ENCODE data around the gene TRAF1.

The TRAF1 gene

DNA sequence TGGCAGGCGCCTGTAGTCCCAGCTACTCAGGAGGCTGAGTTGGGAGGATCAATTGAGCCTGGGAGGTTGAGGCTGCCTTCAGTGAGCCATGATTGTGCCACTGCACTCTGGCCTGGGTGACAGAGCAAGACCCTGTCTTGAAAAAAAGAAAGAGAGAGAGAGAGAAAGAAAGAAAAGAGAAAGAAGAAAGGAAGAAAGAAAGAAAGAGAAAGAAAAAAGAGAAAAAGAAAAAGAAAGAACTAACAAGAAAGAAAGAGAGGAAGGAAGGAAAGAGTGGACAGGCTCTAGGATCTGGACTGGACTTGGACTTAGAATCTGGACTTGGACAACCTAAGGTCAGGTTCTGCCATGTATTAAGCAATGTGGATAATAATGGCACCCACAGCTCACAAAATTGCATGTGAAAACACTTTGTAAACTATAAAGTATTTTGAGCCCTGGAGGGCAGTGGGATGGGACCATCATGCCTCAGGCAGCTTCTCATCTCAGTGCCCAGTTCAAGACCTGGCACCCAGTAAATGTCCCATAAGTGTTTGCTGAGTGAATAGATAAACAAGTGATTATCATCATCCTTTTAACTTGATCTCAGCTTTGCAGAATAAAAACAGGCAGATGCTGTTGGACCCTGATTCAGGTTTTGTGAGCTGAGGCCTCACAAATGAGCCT lies 36.9 kb downstream of the TRAF1 start:
- DNase-seq (ENCODE audit: low read depth): no peak

- no peak for DNase-seq (ENCODE audit: low read depth)
Observed at GRCh38 chr9:120888626-120889025, 38.0 kb downstream of the TRAF1 start.

GRCh38 chr9:120886490-120886967 lies 40.1 kb downstream of the TRAF1 start:
- no peak for DNase-seq (ENCODE audit: low read depth)

DNA sequence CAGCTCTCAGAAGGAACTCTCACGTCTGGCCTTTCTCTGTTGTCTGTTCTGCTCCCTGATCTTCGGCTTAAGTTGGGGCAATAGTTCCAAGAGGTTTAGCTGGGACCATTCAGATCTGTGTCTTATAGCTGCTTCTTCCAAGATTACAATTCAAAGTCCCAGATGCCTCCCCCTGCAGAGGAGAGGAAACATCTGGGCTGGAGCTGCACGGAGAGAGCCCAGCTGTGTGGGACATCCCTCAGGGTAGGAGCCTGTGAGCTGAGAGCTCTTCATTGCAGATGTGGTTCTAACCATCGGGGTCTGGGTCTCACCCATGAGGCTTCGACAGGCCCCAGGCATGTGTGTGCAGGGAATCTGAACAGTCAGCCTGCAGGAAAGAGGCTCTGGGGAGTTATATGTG lies 40.6 kb downstream of the TRAF1 start:
- no peak for DNase-seq (ENCODE audit: low read depth)

DNA sequence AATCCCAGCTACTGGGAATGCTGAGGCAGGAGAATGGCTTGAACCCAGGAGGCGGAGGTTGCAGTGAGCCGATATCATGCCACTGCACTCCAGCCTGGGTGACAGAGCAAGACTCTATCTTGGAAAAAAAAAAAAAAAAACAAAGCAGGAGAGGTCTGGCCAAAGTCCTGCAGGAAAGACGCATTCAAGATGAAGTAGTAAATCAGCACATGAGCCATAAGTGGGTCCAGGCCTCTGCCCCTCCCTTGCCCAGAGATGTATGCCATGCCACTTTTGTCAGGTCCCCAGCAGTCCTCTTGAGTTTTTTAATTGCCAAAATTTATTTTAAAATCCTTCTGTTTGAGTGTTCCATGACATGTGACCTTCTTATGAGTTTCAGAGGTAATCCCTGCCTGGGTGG lies 41.1 kb downstream of the TRAF1 start:
- no peak for DNase-seq (ENCODE audit: low read depth)

GRCh38 chr9:120883608-120883996 lies 43.0 kb downstream of the TRAF1 start:
- no peak for DNase-seq (ENCODE audit: low read depth)

DNA sequence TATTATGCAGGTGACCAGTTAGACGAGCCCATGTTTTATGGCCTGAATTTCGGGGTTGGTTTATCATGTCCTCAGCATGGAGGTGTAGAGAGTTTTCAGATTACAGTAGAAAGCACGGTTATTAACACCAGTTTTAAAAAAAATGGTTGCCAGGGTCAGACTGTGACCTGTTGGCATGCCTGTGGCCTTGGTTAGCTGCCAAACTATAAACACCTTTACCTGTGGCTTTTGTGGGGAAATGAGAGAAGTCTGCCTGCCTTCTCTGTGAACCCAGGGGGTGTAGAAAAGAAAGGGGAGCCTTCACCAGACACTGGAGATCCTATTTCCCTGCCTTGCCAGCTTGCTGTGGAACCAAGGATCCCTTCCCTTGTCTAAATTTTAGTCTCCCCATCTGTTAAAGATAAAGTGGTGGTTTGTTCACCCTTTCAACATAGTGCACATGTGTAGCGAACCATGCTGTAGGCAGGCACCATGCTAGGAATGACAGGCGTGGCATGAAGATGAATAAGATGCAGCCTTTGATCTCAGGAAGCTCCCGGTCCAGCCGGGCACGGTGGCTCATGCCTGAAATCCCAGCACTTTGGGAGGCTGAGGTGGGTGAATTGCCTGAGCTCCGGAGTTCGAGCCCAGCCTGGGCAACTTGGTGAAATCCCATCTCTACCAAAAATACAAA lies 43.5 kb downstream of the TRAF1 start:
- DNase-seq (ENCODE audit: low read depth): no peak

GRCh38 chr9:120879446-120879845 lies 47.1 kb downstream of the TRAF1 start:
- no peak for DNase-seq (ENCODE audit: low read depth)

- DNase-seq (ENCODE audit: low read depth): no peak
Observed at GRCh38 chr9:120878188-120879130, 48.1 kb downstream of the TRAF1 start.

GRCh38 chr9:120877276-120878034 lies 49.1 kb downstream of the TRAF1 start:
- DNase-seq (ENCODE audit: low read depth): peak; percentile 64

GRCh38 chr9:120876842-120877240 lies 49.8 kb downstream of the TRAF1 start, which contains the start of gene PHF19:
TSS of gene PHF19 (minus strand) at chr9:120877188. CDS start at chr9:120874741, 2,447 bp downstream.
- DNase-seq (ENCODE audit: low read depth): no peak

DNA sequence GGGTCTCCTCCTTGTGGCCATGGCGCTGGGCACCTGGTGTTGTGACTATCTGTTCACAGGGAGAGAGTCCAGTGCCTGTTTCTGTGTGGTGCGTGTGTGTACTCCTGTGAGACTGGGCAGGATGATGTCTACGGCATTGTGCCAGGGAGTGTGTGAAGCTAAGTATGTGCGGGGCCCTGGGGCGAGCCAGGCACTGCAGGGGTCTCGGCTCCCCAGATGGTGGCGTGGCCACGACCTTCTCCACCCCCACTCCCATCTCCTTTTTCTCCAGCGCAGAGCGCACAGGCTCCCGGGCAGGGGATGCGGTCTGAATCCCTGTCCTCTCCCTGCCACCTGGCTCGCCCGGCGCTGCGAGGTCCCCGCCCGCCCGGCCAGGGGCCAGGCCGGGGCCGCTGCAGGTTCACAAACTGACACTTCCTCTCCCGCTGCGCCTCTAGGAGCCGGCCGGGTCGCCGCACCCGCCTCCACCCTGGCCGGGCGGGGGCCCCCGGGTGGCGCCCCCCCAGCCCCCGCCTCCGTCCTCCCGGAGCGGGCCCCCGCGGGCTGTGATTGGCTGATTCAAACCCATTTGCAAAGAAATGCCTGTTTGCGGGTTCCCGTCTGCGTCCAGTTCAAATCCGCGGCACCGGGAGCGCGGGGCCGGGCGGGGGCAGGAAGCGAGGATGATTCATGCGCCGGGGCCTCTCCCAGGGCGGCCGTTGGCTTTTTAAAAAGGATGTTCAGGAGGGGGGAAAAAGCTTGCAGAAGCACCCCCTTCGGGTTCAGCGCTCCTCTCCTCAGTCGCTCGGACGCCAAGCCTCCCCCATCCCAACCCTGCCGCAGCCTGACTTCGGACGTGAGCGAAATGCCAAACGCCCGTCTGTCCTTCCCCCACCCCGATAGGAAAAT lies 50.4 kb downstream of the TRAF1 start:
- DNase-seq (ENCODE audit: low read depth): peak; percentile 59

DNA sequence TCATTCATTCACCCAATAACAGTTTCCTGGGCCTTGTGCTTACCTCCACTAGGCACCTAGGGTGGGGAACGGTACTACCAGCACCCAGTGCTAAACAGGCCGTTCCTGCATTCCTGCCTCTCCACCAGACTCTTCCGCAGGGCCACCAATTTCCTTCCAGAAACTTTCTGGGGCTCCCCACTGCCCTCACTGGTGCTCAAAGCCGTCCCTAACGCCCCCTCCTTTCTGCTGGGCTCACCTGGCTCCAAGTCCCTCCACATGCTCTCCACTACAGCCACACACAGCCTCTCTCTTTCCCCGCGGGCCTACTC lies 51.0 kb downstream of the TRAF1 start:
- DNase-seq (ENCODE audit: low read depth): no peak

DNA sequence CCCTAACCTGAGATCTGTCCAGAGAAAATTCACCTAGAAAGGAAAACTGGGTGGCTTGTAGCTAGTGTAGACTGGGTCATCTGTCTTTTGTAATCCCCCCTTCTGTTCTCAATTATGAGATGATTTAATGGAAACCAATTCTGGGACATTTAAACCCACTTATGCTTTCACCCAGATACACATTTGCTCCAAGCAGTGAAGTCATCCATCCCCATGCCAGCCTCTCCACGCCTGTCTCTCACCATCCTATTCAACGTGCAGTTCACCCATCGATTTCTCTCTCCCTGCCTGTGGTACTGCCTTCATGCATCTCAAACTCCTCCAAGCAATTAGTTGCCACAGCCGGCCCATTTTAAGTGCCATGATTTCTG lies 51.4 kb downstream of the TRAF1 start:
- no peak for DNase-seq (ENCODE audit: low read depth)

GRCh38 chr9:120874226-120875194 lies 52.1 kb downstream of the TRAF1 start:
- DNase-seq (ENCODE audit: low read depth): no peak

GRCh38 chr9:120873512-120873911 lies 53.1 kb downstream of the TRAF1 start:
- no peak for DNase-seq (ENCODE audit: low read depth)

GRCh38 chr9:120872791-120873502 lies 53.6 kb downstream of the TRAF1 start:
- no peak for DNase-seq (ENCODE audit: low read depth)

- DNase-seq (ENCODE audit: low read depth): no peak
Observed at GRCh38 chr9:120870206-120870605, 56.4 kb downstream of the TRAF1 start.

- no peak for DNase-seq (ENCODE audit: low read depth)
Observed at GRCh38 chr9:120869726-120870125, 56.9 kb downstream of the TRAF1 start.

Measured in CMK (cell line).